HUES64 (cell line): Measurements from ENCODE around the gene TTL.
"Not testable (repeated sequence)": the region's sequence is repeated elsewhere in the genome, so short reads cannot be mapped to it uniquely, and the experiment has no call there.

Experiments
- H3K27ac ChIP-seq: 2 replicates; pipeline ENCODE4 v1.7.0; 2013; ENCODE audit warnings: low read depth, low read length, inconsistent platforms
- H3K27me3 ChIP-seq: 2 replicates; pipeline ENCODE4 v1.6.1; 2013; ENCODE audit warnings: mild to moderate bottlenecking, low read length; ENCODE audit not compliant: insufficient read depth
- H3K36me3 ChIP-seq: 2 replicates; pipeline ENCODE4 v1.6.1; 2013; ENCODE audit warnings: mild to moderate bottlenecking, low read length; ENCODE audit not compliant: insufficient read depth
- H3K4me1 ChIP-seq: 2 replicates; pipeline ENCODE4 v1.6.1; 2013; ENCODE audit warnings: mild to moderate bottlenecking, low read length, moderate library complexity; ENCODE audit not compliant: insufficient read depth
- H3K4me3 ChIP-seq: 2 replicates; pipeline ENCODE4 v1.5.1; 2013; ENCODE audit warnings: mild to moderate bottlenecking, low read length, moderate library complexity
- H3K9ac ChIP-seq: 2 replicates; pipeline ENCODE4 v1.6.1; 2013; ENCODE audit warnings: mild to moderate bottlenecking, low read depth, low read length
- H3K9me3 ChIP-seq: 2 replicates; pipeline ENCODE4 v1.6.1; 2013; ENCODE audit warnings: low read depth, low read length; ENCODE audit not compliant: insufficient read depth
- WGBS: fragments of 150-250, 120-280 bp; methylation state at CpG from one replicate; pipeline ENCODE4 v1.1.7; 2013; ENCODE audit warnings: missing lambda C conversion rate; 5-methylcytosine and 5-hydroxymethylcytosine counted together

TTL gene

GRCh38 chr2:112493048-112493447 is 11.1 kb downstream of the TTL start:
- H3K4me1 ChIP-seq: 0 out of 2 replicates have a peak, but pooled peaks cover 5% of the 10 kb centered on the region
- no peaks in the 10 kb centered on the region for H3K27me3 ChIP-seq
- 89% methylated on average over 2 of the region's 3 CpGs for WGBS
- no peaks in the 10 kb centered on the region for H3K9me3 ChIP-seq
- peaks cover 45% of the 10 kb centered on the region for H3K36me3 ChIP-seq
- H3K27ac ChIP-seq: no peak overlapping the region
- no peak overlapping the region for H3K4me3 ChIP-seq
- no peak overlapping the region for H3K9ac ChIP-seq

DNA sequence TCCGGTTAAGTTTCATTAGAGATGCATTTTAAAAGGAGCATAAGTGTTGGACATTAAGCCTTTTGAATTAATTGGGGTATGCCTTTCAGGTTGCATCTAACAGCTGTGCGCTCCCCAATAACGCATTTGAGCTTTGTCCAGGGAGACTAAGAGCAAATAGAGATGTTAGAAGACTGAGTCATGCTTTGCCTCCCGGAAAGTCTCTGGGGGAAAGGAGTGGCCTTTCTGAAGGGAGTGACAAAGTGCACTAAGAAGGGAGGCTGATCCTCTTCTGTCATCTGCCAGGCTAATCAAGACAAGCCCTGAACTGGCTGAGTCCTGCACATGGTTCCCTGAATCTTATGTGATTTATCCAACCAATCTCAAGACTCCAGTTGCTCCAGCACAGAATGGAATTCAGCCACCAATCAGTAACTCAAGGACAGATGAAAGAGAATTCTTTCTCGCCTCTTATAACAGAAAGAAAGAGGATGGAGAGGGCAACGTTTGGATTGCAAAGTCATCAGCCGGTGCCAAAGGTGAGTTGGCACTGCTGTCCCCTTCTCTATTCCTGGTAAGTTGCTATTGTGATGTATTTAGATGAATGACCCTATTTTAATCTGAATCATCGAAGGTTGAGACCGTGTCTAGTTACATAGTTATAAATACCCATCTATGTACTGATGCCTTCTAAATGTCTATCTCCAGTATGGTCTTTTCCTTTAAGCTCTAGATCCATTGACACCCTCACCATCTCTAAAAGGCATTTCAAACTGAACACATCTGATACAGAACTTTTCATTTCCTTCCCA is 12.1 kb downstream of the TTL start:
- no peak overlapping the region for H3K4me3 ChIP-seq
- 91% methylated on average over 9 of the region's 9 CpGs for WGBS
- no peaks in the 10 kb centered on the region for H3K27me3 ChIP-seq
- peaks cover 44% of the 10 kb centered on the region for H3K36me3 ChIP-seq
- no peak overlapping the region for H3K27ac ChIP-seq
- 0 out of 2 replicates have a peak, but pooled peaks cover 5% of the 10 kb centered on the region for H3K4me1 ChIP-seq
- H3K9me3 ChIP-seq: no peaks in the 10 kb centered on the region
- no peak overlapping the region for H3K9ac ChIP-seq

GRCh38 chr2:112494828-112495227 is 12.9 kb downstream of the TTL start:
- Histone ChIP-seq H3K27ac (no peak overlapping the region), H3K4me3 (no peak overlapping the region), H3K36me3 (peaks cover 36% of the 10 kb centered on the region), H3K27me3 (no peaks in the 10 kb centered on the region), H3K4me1 (0 out of 2 replicates have a peak, but pooled peaks cover 5% of the 10 kb centered on the region), H3K9ac (no peak overlapping the region), H3K9me3 (no peaks in the 10 kb centered on the region)
- WGBS: 95% methylated on average over 5 of the region's 5 CpGs

DNA sequence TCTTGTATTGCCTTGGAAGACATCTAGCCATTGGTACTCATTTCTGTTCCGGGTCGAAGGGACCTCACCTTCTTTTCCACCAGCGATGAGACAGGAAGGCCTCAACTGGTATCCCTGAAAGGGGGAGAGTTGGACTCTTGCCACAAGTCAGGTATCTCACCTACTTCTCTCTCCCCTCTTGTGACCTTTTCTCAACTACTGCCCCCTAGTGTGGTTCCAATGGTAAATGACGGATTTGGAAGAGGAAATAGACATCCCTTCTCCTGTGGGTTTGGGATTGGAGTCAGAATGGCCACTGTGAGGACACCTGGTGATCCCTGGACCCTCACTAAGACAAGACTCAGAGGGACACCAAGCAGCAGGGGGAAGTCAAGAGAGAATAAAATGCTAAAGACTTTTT is 13.9 kb downstream of the TTL start:
- not testable (repeated sequence) for H3K4me1 ChIP-seq, H3K9me3 ChIP-seq, H3K27me3 ChIP-seq, H3K9ac ChIP-seq, H3K27ac ChIP-seq, H3K4me3 ChIP-seq
- 95% methylated on average over 3 of the region's 4 CpGs for WGBS
- H3K36me3 ChIP-seq: peaks cover 33% of the 10 kb centered on the region

DNA sequence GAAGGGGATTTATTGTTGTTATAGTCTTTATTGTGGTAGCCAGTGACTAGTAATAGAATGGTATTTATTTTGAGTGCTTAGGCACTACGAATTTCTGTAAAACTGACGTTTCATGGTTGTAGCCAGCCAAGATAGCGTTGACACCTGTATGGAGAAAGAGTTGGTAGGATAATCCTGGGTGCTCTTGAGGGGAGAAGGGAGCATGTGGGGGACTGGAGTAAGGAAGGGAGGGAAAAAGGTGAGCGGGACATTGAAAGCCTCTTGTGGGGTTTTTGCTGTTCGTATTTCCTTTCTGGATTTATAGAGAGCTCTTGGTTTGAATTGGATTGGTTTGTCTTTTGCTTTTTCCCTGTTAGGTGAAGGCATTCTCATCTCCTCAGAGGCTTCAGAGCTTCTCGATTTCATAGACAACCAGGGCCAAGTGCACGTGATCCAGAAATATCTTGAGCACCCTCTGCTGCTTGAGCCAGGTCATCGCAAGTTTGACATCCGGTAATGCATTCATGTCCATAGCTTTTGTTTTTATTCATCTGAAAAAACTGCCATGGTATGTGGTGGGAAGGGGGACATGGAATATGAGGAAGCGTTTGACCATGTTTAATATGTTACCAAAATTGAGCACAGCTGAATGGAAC is 19.0 kb downstream of the TTL start:
- not testable (repeated sequence) for H3K27me3 ChIP-seq, H3K27ac ChIP-seq, H3K9me3 ChIP-seq, H3K4me3 ChIP-seq, H3K4me1 ChIP-seq, H3K9ac ChIP-seq
- 84% methylated on average over 9 of the region's 10 CpGs for WGBS
- peaks cover 26% of the 10 kb centered on the region for H3K36me3 ChIP-seq

DNA sequence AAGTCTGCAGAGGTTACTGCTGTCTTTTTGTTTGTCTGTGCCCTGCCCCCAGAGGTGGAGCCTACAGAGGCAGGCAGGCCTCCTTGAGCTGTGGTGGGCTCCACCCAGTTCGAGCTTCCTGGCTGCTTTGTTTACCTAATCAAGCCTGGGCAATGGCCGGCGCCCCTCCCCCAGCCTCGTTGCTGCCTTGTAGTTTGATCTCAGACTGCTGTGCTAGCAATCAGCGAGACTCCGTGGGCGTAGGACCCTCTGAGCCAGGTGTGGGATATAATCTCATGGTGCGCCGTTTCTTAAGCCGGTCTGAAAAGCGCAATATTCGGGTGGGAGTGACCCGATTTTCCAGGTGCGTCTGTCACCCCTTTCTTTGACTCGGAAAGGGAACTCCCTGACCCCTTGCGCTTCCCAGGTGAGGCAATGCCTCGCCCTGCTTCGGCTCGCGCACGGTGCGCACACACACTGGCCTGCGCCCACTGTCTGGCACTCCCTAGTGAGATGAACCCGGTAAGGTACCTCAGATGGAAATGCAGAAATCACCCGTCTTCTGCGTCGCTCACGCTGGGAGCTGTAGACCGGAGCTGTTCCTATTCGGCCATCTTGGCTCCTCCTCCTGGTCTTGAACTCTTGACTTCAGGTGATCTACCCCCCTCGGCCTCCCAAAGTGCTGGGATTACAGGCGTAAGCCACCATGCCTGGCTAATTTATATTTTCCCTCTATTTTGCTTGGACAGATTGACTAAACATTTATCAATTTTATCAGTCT is 27.5 kb downstream of the TTL start:
- H3K27ac ChIP-seq, H3K4me1 ChIP-seq, H3K9ac ChIP-seq, H3K27me3 ChIP-seq, H3K9me3 ChIP-seq: not testable (repeated sequence)
- WGBS: 63% methylated on average over 23 of the region's 32 CpGs
- Histone ChIP-seq H3K36me3 (peaks cover 24% of the 10 kb centered on the region), H3K4me3 (peak overlapping the region; percentile 26)

GRCh38 chr2:112516801-112517200 is 34.8 kb downstream of the TTL start:
- Histone ChIP-seq H3K36me3 (peaks cover 64% of the 10 kb centered on the region), H3K9ac (no peak overlapping the region), H3K4me1 (no peaks in the 10 kb centered on the region), H3K4me3 (no peak overlapping the region), H3K27me3 (no peaks in the 10 kb centered on the region), H3K9me3 (peaks cover 14% of the 10 kb centered on the region; the same call in 1 of the 2 replicates), H3K27ac (no peak overlapping the region)
- 96% methylated on average over 3 of the region's 3 CpGs for WGBS

DNA sequence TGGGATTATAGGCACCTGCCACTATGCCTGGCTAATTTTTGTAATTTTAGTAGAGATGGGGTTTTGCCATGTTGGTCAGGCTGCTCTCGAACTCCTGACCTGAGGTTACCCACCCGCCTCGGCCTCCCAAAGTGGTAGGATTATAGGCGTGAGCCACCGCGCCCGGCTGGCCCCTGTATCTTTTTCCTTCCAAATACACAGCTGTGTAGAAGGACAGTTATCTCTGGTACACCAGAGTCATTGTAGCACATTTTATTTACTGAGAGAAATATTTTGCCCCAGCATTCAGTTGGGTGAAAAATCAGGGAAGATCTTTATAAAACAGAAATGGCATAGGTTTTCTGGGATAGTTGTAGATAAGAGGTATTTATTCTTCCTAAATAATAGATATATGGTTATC is 36.9 kb downstream of the TTL start:
- Histone ChIP-seq H3K27ac (no peak overlapping the region), H3K4me3 (no peak overlapping the region), H3K36me3 (peaks cover 70% of the 10 kb centered on the region), H3K4me1 (no peaks in the 10 kb centered on the region), H3K9me3 (peaks cover 14% of the 10 kb centered on the region; the same call in 1 of the 2 replicates), H3K9ac (no peak overlapping the region), H3K27me3 (no peaks in the 10 kb centered on the region)
- 96% methylated on average over 7 of the region's 7 CpGs for WGBS

DNA sequence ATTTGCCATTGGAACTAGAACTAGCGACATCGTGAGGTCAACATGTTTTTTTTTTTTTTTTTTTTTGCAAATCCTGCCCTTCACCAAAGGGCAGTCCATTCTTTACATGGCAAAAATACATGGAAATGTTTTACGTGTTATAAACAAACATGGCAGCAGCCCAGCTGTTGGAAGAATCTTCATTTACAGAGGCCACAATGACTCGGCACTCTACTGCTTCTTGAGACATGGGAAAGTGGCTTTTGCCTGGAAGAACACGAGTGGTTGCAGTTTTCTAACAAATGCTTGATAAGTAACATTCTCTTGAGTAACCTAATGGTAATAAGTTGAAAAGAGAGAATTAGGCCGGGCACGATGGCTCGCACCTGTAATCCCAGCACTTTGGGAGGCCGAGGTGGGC is 37.5 kb downstream of the TTL start:
- Histone ChIP-seq H3K27me3 (no peaks in the 10 kb centered on the region), H3K4me3 (no peak overlapping the region), H3K9me3 (peaks cover 10% of the 10 kb centered on the region; the same call in 1 of the 2 replicates), H3K4me1 (no peaks in the 10 kb centered on the region), H3K36me3 (peaks cover 64% of the 10 kb centered on the region), H3K9ac (no peak overlapping the region), H3K27ac (no peak overlapping the region)
- WGBS: 96% methylated on average over 9 of the region's 9 CpGs

- Histone ChIP-seq H3K9ac (no peak overlapping the region), H3K27me3 (no peaks in the 10 kb centered on the region), H3K27ac (no peak overlapping the region), H3K4me1 (no peaks in the 10 kb centered on the region), H3K4me3 (no peak overlapping the region), H3K9me3 (peaks cover 3% of the 10 kb centered on the region; the same call in 1 of the 2 replicates), H3K36me3 (peaks cover 56% of the 10 kb centered on the region)
- 97% methylated on average over 7 of the region's 7 CpGs for WGBS
Observed at GRCh38 chr2:112520234-112520783, 38.4 kb downstream of the TTL start.

DNA sequence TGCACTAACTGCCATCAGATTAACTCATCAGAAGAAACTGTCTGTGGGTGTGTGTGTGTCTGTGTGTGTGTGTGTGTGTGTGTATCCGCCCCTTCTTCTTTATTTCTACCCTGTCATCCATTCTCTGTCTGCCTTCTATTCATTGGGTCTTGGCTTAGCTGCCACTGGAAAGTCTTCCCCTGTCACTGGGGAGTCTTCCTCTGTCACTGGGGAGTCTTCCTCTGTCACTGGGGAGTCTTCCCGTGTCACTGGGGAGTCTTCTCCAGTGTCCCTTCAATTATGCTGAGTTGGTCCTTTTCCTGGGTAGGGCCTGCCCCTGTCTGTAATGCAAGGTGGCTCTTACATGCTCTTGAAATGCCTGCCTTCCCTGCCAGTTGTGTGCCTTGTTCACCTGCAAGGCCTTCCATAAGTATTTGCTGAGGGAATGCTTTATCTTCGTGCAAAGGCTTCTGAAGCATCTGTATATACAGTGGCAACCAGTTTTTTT is 41.4 kb downstream of the TTL start:
- no peaks in the 10 kb centered on the region for H3K4me1 ChIP-seq
- no peaks in the 10 kb centered on the region for H3K27me3 ChIP-seq
- H3K4me3 ChIP-seq: no peak overlapping the region
- H3K27ac ChIP-seq: no peak overlapping the region
- WGBS: 96% methylated on average over 2 of the region's 3 CpGs
- peaks cover 49% of the 10 kb centered on the region for H3K36me3 ChIP-seq
- no peak overlapping the region for H3K9ac ChIP-seq
- H3K9me3 ChIP-seq: no peaks in the 10 kb centered on the region
